ENCODE data around the gene FERMT3. TPM values are rescaled to one million over a fixed set of nuclear protein-coding genes. Genes with fewer than 3 reads are reported as not detected.

The FERMT3 gene
- total and polyA plus RNA-seq, 7 donors = 15.0 to 41.5 (median 20.4) TPM

GRCh38 chr11:64216879-64217278 lies 10.4 kb downstream of the FERMT3 start:
- Histone ChIP-seq H3K9me3 (no peaks in the 10 kb centered on the region), H3K27ac (no peak overlapping the region), H3K36me3 (peaks cover 0 to 13% (median 0%) of the 10 kb centered on the region in 4 donors), H3K4me1 (no peaks in the 10 kb centered on the region), H3K4me3 (no peak overlapping the region), H3K27me3 (no peaks in the 10 kb centered on the region)
- WGBS, 2 donors = 86% methylated on average over 6 of the region's 6 CpGs
- intact Hi-C loops (cut with DNase I) = no loop called here
- no peak for TF ChIP-seq EP300 (IDR thresholded peaks at IDR 0.05)
- TF ChIP-seq POLR2A (IDR thresholded peaks at IDR 0.05) = no peak
- TF ChIP-seq POLR2AphosphoS5 (IDR thresholded peaks at IDR 0.05) = no peak
- TF ChIP-seq CTCF (IDR thresholded peaks at IDR 0.05) = no peak
- no peak for DNase-seq

DNA sequence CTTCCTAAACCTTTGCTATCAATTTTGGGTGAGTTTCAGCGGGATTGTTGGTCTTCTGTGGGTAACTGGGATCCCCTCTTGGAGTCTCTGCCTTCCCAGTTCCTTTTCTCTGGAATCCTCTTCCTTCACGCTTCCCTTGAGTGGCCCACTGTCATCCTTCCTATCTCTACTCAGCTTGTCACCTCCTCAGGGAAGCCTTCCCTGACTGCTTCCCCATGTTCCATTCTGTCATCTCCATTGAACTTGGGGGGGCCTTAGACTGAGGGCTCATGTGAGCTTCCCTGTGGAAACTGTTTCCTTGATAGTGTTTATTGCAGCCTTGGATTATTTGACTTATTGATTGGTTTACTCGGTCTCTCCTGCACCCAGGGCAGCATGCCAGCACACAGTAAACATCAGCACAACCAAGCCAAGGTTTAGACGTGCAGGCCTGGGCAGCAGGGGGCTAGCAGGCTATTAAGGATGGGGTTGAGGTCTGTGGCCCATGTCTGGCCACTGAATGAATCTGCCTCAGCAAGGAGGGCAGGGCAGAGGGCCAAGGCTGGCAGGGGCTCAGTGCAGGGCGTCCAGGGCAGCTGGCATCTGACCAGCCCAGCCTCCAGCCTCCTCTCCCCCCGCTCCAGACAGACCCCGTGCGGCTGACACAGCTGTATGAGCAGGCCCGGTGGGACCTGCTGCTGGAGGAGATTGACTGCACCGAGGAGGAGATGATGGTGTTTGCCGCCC lies 12.3 kb downstream of the FERMT3 start:
- intact Hi-C loops (cut with DNase I) = no loop called here
- H3K4me3 ChIP-seq = no peak overlapping the region
- peaks cover 0 to 14% (median 0%) of the 10 kb centered on the region in 4 donors for H3K36me3 ChIP-seq
- WGBS, 2 donors = 65 to 83% methylated on average over 11 of the region's 11 CpGs
- no peaks in the 10 kb centered on the region for H3K9me3 ChIP-seq
- H3K27ac ChIP-seq = no peak overlapping the region
- DNase-seq = no peak
- TF ChIP-seq CTCF (IDR thresholded peaks at IDR 0.05) (no peak), POLR2AphosphoS5 (IDR thresholded peaks at IDR 0.05) (no peak), POLR2A (IDR thresholded peaks at IDR 0.05) (no peak), EP300 (IDR thresholded peaks at IDR 0.05) (no peak)
- H3K27me3 ChIP-seq = no peaks in the 10 kb centered on the region
- no peaks in the 10 kb centered on the region for H3K4me1 ChIP-seq

- Histone ChIP-seq H3K4me1 (no peaks in the 10 kb centered on the region), H3K36me3 (peaks cover 0 to 19% (median 0%) of the 10 kb centered on the region in 4 donors), H3K4me3 (no peak overlapping the region), H3K27ac (no peak overlapping the region), H3K27me3 (no peaks in the 10 kb centered on the region), H3K9me3 (no peaks in the 10 kb centered on the region)
- TF ChIP-seq POLR2A (IDR thresholded peaks at IDR 0.05) = no peak
- no peak for TF ChIP-seq POLR2AphosphoS5 (IDR thresholded peaks at IDR 0.05)
- no peak for TF ChIP-seq CTCF (IDR thresholded peaks at IDR 0.05)
- no peak for TF ChIP-seq EP300 (IDR thresholded peaks at IDR 0.05)
- intact Hi-C loops (cut with DNase I) = no loop called here
- 86 to 93% methylated on average over 7 of the region's 7 CpGs for WGBS, 2 donors
- no peak for DNase-seq
Measured at GRCh38 chr11:64219354-64219684, 12.8 kb downstream of the FERMT3 start.

GRCh38 chr11:64219755-64220154 lies 13.2 kb downstream of the FERMT3 start:
- H3K4me3 ChIP-seq = no peak overlapping the region
- H3K36me3 ChIP-seq = peaks cover 0 to 21% (median 0%) of the 10 kb centered on the region in 4 donors
- intact Hi-C loops (cut with DNase I) = no loop called here
- H3K27me3 ChIP-seq = no peaks in the 10 kb centered on the region
- no peak overlapping the region for H3K27ac ChIP-seq
- DNase-seq = no peak
- peaks cover 0 to 2% (median under 1%) of the 10 kb centered on the region in 4 donors for H3K4me1 ChIP-seq
- 91 to 95% methylated on average over 10 of the region's 10 CpGs for WGBS, 2 donors
- H3K9me3 ChIP-seq = no peaks in the 10 kb centered on the region
- no peak for TF ChIP-seq POLR2A (IDR thresholded peaks at IDR 0.05)
- TF ChIP-seq POLR2AphosphoS5 (IDR thresholded peaks at IDR 0.05) = no peak
- no peak for TF ChIP-seq CTCF (IDR thresholded peaks at IDR 0.05)
- no peak for TF ChIP-seq EP300 (IDR thresholded peaks at IDR 0.05)

GRCh38 chr11:64220271-64220670 lies 13.8 kb downstream of the FERMT3 start:
- Histone ChIP-seq H3K27me3 (no peaks in the 10 kb centered on the region), H3K4me3 (no peak overlapping the region), H3K4me1 (peaks cover 0 to 7% (median 6%) of the 10 kb centered on the region in 4 donors), H3K27ac (no peak overlapping the region), H3K36me3 (peaks cover 0 to 21% (median 0%) of the 10 kb centered on the region in 4 donors), H3K9me3 (no peaks in the 10 kb centered on the region)
- TF ChIP-seq POLR2AphosphoS5 (IDR thresholded peaks at IDR 0.05) (no peak), CTCF (IDR thresholded peaks at IDR 0.05) (no peak), EP300 (IDR thresholded peaks at IDR 0.05) (no peak), POLR2A (IDR thresholded peaks at IDR 0.05) (no peak)
- 91 to 92% methylated on average over 17 of the region's 17 CpGs for WGBS, 2 donors
- no peak for DNase-seq
- intact Hi-C loops (cut with DNase I) = no loop called here

Data from sigmoid colon (tissue), 7 donors.